Rectal smooth muscle tissue (tissue), 1 donor: ENCODE measurements around the gene EPB41L2.
A peak's percentile ranks its signal among the peaks of the same experiment; 100 is the strongest.

Source experiments
- H3K27ac ChIP-seq: one replicate; pipeline ENCODE4 v1.7.0; 2013; ENCODE audit warnings: low read depth, low read length, inconsistent platforms
- H3K27me3 ChIP-seq: one replicate; pipeline ENCODE4 v1.7.0; 2013; ENCODE audit warnings: low read length; ENCODE audit not compliant: control insufficient read depth, insufficient read depth
- H3K36me3 ChIP-seq: one replicate; pipeline ENCODE4 v1.7.0; 2013; ENCODE audit warnings: low read length; ENCODE audit not compliant: control insufficient read depth, insufficient read depth
- H3K4me1 ChIP-seq: one replicate; pipeline ENCODE4 v1.7.0; 2013; ENCODE audit warnings: low read length; ENCODE audit not compliant: control insufficient read depth, insufficient read depth
- H3K4me3 ChIP-seq: one replicate; pipeline ENCODE4 v1.7.0; 2013; ENCODE audit warnings: low read length
- H3K9ac ChIP-seq: one replicate; pipeline ENCODE4 v1.7.0; 2013; ENCODE audit warnings: low read length

The EPB41L2 gene

GRCh38 chr6:131005439-131006016, 57.5 kb downstream of the EPB41L2 start:
- Histone ChIP-seq H3K27me3 (no peaks in the 10 kb centered on the region), H3K4me3 (no peak overlapping the region), H3K4me1 (no peaks in the 10 kb centered on the region), H3K9ac (no peak overlapping the region), H3K36me3 (no peaks in the 10 kb centered on the region), H3K27ac (no peak overlapping the region)

- H3K27ac ChIP-seq = no peak overlapping the region
Observed at GRCh38 chr6:131004936-131005335, 58.1 kb downstream of the EPB41L2 start.

GRCh38 chr6:131004387-131004755, 58.7 kb downstream of the EPB41L2 start:
- H3K27ac ChIP-seq = no peak overlapping the region
- H3K4me1 ChIP-seq = no peaks in the 10 kb centered on the region
- no peaks in the 10 kb centered on the region for H3K36me3 ChIP-seq
- no peaks in the 10 kb centered on the region for H3K27me3 ChIP-seq
- H3K4me3 ChIP-seq = no peak overlapping the region
- H3K9ac ChIP-seq = no peak overlapping the region

More at GRCh38 chr6:131004936-131005335, 58.1 kb downstream of the EPB41L2 start:
- H3K9ac ChIP-seq = no peak overlapping the region
- no peaks in the 10 kb centered on the region for H3K27me3 ChIP-seq
- no peak overlapping the region for H3K4me3 ChIP-seq
- no peaks in the 10 kb centered on the region for H3K4me1 ChIP-seq
- H3K36me3 ChIP-seq = no peaks in the 10 kb centered on the region

GRCh38 chr6:131003488-131004386, 59.3 kb downstream of the EPB41L2 start:
- H3K36me3 ChIP-seq = no peaks in the 10 kb centered on the region
- H3K27me3 ChIP-seq = no peaks in the 10 kb centered on the region
- H3K4me3 ChIP-seq = no peak overlapping the region
- no peaks in the 10 kb centered on the region for H3K4me1 ChIP-seq
- H3K27ac ChIP-seq = peak overlapping the region; percentile 9
- no peak overlapping the region for H3K9ac ChIP-seq

- no peak overlapping the region for H3K9ac ChIP-seq
- no peaks in the 10 kb centered on the region for H3K4me1 ChIP-seq
- H3K4me3 ChIP-seq = no peak overlapping the region
- no peak overlapping the region for H3K27ac ChIP-seq
- no peaks in the 10 kb centered on the region for H3K36me3 ChIP-seq
- no peaks in the 10 kb centered on the region for H3K27me3 ChIP-seq
Observed at GRCh38 chr6:131002661-131002980, 60.4 kb downstream of the EPB41L2 start.

GRCh38 chr6:131001945-131002660, 60.9 kb downstream of the EPB41L2 start:
- no peak overlapping the region for H3K4me3 ChIP-seq
- H3K27me3 ChIP-seq = no peaks in the 10 kb centered on the region
- H3K27ac ChIP-seq = no peak overlapping the region
- H3K9ac ChIP-seq = no peak overlapping the region
- H3K4me1 ChIP-seq = no peaks in the 10 kb centered on the region
- no peaks in the 10 kb centered on the region for H3K36me3 ChIP-seq

- Histone ChIP-seq H3K9ac (no peak overlapping the region), H3K4me1 (no peaks in the 10 kb centered on the region), H3K27me3 (no peaks in the 10 kb centered on the region), H3K27ac (no peak overlapping the region), H3K4me3 (no peak overlapping the region), H3K36me3 (no peaks in the 10 kb centered on the region)
Observed at GRCh38 chr6:131001111-131001736, 61.8 kb downstream of the EPB41L2 start.

- H3K27ac ChIP-seq = no peak overlapping the region
- no peaks in the 10 kb centered on the region for H3K4me1 ChIP-seq
- no peaks in the 10 kb centered on the region for H3K36me3 ChIP-seq
- no peak overlapping the region for H3K9ac ChIP-seq
- H3K27me3 ChIP-seq = no peaks in the 10 kb centered on the region
- H3K4me3 ChIP-seq = no peak overlapping the region
Observed at GRCh38 chr6:131000544-131000943, 62.5 kb downstream of the EPB41L2 start.

GRCh38 chr6:130997061-130997753, 65.8 kb downstream of the EPB41L2 start:
- H3K27ac ChIP-seq = no peak overlapping the region
- no peaks in the 10 kb centered on the region for H3K36me3 ChIP-seq
- H3K27me3 ChIP-seq = no peaks in the 10 kb centered on the region
- H3K4me1 ChIP-seq = no peaks in the 10 kb centered on the region
- no peak overlapping the region for H3K9ac ChIP-seq
- H3K4me3 ChIP-seq = no peak overlapping the region

- Histone ChIP-seq H3K36me3 (no peaks in the 10 kb centered on the region), H3K27me3 (no peaks in the 10 kb centered on the region), H3K9ac (no peak overlapping the region), H3K4me1 (no peaks in the 10 kb centered on the region), H3K27ac (no peak overlapping the region), H3K4me3 (no peak overlapping the region)
Observed at GRCh38 chr6:130996635-130997034, 66.4 kb downstream of the EPB41L2 start.

- H3K27me3 ChIP-seq = no peaks in the 10 kb centered on the region
- no peaks in the 10 kb centered on the region for H3K36me3 ChIP-seq
- H3K27ac ChIP-seq = no peak overlapping the region
- no peak overlapping the region for H3K4me3 ChIP-seq
- no peak overlapping the region for H3K9ac ChIP-seq
- H3K4me1 ChIP-seq = no peaks in the 10 kb centered on the region
Observed at GRCh38 chr6:130995783-130996447, 67.1 kb downstream of the EPB41L2 start.
